ENCODE results near the gene PRPF38A.

The PRPF38A gene

DNA sequence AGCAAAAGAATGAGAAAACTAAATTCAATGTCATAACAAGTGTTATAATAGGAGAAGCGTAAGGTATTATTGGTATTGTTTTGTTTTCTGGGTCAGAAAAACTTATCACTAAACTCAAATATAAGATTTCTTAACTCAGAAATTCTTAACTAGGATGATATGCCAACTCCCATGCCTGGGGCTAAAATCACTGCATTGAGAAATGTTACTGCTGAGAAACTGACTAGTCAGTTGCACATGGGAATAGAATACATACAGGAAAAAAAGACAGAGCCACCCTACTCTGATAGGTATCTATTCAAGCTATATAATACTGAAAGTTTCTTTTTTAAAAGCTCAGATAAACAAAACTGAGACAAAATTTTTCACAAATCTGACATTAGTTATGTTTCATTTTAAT, 56.3 kb downstream of the PRPF38A start:
- no peak for DNase-seq (ENCODE audit: low read depth in 2 of 2)

DNA sequence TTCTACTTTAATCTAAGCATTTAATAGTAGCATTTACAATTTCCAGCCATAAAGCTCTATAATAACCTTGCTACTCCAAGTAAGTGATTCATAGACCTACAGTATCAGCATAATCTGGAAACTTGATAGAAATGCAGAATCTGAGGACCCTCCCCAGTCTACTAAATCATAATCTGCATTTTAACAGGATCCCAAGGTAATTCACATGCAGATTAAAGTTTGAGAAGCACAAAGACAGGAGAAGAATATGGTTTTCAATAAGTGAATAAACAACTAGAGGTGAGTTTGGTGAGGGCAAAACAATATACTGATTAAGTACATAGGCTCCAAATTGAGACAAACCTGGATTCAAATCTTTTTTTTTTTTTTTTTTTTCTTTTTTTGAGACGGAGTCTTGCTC, 57.4 kb downstream of the PRPF38A start:
- no peak for DNase-seq (ENCODE audit: low read depth in 2 of 2)

GRCh38 chr1:52463891-52464290, 59.5 kb downstream of the PRPF38A start:
- no peak for DNase-seq (ENCODE audit: low read depth in 2 of 2)

- DNase-seq (ENCODE audit: low read depth in 2 of 2): no peak
These were observed 64.7 kb downstream of the PRPF38A start for GRCh38 chr1:52469108-52469507.

All from stimulated activated CD8-positive, alpha-beta memory T cell treated with anti-CD3 and anti-CD28 coated beads, Interleukin-7, amount 100 ng/mL, for 4 hours (primary cell).